Jurkat, Clone E6-1 (cell line): ENCODE results near the gene CCDC12.

ENCODE experiments used
- DNase-seq: peaks from one replicate; pipeline ENCODE4 v3.0.0-alpha.2; 2011; ENCODE audit warnings: low read depth, low spot score
- H3K4me3 ChIP-seq: 2 replicates; pipeline ENCODE4 v1.5.1; 2011; ENCODE audit warnings: mild to moderate bottlenecking, low read length, control low read depth, moderate library complexity

The CCDC12 gene

GRCh38 chr3:46874430-46874829, 102.1 kb downstream of the CCDC12 start:
- DNase-seq, result no peak
- no peak overlapping the region for H3K4me3 ChIP-seq

GRCh38 chr3:46873521-46873920, 103.0 kb downstream of the CCDC12 start:
- no peak overlapping the region for H3K4me3 ChIP-seq
- DNase-seq, result no peak
